ENCODE measurements around the gene GRK6. TPM values are rescaled to one million over a fixed set of nuclear protein-coding genes. Genes with fewer than 3 reads are reported as not detected.

GRK6 gene
- total and polyA plus RNA-seq, 2 experiments from 2014 or later, result 13.0 to 56.8 TPM

DNA sequence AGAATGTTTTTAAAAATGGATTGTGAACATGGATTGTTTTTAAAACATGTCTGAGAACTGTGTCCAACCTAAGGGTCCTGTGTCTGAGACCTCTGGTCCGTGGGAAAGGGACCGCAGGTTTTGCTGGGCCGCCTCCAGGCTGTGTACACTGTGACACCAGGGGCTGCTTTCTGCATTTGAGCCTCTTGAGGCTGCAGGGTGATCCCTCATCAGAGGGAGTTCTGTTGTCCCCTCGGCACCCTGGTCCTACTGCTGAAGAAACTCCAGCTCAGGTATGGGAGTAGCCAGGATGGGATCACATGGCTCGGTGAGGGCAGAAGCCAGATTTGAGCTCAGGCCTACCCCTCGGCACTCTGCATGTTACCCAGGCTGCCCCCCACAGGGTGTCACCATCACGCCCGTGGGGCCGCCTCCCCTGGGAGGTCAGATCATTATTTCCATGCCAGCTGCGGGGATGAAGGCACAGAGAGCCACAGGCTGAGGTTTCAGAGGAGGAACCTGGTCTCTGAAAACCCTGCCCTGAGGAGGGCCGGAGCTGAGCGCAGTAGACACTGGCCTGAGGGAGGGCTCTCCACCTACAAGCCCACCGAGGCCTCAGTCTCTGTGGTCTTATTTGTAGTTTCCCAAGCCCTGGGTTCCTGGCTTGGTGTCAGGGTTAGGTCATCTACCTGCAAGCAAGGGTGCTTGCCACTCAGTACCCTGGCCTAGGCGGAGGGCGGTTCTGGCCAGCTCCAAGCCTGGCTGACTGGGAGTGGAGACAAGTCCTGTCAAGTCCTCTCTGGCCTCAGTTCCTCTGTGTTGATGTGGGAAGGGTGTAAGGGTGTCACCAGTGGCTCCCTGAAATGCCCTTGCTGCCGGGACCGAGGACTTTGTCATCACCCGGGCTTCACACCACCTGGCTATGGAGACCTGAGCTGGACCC is 22.9 kb downstream of the GRK6 start:
- H3K27ac Mint-ChIP-seq, result no peak overlapping the region

DNA sequence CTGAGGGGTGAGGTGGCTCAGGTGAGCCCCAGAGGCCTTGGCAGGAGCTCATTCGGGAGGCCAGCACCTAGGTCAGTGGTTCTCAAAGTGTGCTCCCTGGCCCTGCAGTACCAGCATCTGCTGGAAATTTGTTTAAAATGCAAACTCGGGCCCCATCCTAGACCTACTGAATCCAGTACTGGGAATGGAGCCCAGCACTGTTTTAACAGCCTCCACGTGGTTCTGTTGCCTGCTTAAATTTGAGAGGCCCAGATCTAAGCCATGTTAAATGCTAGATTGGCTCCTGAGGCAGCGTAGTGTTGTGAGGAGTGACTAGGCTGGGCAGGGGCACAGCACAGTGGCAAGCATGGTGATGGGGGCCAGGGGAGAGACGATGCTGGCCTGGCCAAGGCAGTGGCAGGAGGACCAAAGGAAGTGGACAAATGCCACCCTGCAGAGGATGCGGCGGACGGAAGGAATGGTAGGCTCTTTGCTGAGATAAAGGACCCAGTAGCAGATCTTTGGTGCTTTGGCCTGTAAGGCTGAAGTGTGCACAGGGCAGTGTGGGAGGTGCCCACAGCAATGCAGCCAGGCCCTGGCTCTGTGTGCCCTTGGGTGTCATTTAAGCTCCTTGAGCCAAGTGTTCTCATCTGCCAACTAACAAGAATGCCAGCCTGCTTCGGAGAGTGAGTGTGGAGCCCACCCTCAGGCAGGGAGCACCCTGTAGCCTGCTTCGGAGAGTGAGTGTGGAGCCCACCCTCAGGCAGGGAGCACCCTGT is 24.4 kb downstream of the GRK6 start:
- Histone ChIP-seq H3K27me3 (ENCODE audit: insufficient read depth) (peaks cover 40% of the 10 kb centered on the region), H3K9me2 (ENCODE audit: insufficient read depth) (no peaks in the 10 kb centered on the region), H3F3A (replicated peaks; ENCODE audit: low read depth) (peaks cover 36% of the 10 kb centered on the region), H3K4me2 (no peak overlapping the region), H3K4me3 (no peak overlapping the region), H3K27ac (ENCODE audit: low read depth) (no peak overlapping the region), H3K4me1 (ENCODE audit: insufficient read depth) (peaks cover 18% of the 10 kb centered on the region), H3K36me3 (ENCODE audit: insufficient read depth) (no peaks in the 10 kb centered on the region), H2AFZ (no peak overlapping the region), H4K20me1 (replicated peaks; ENCODE audit: insufficient read depth) (peaks cover 12% of the 10 kb centered on the region; the same call in 1 of the 2 replicates), H3K79me2 (replicated peaks; ENCODE audit: insufficient read depth) (no peaks in the 10 kb centered on the region; the same call in 1 of the 2 replicates)
- Mint-ChIP-seq H3K36me3 (ENCODE audit: low read depth) (peaks cover 9% of the 10 kb centered on the region; the same call in 1 of the 3 replicates), H3K27ac (no peak overlapping the region), H3K27me3 (ENCODE audit: insufficient read depth, low read depth, poor library complexity) (peaks cover 43% of the 10 kb centered on the region), H3K4me3 (no peak overlapping the region), H3K4me1 (peaks cover 32% of the 10 kb centered on the region), H3K9me3 (peaks cover 3% of the 10 kb centered on the region; the same call in 1 of the 3 replicates)
- DNase-seq (ENCODE audit: low spot score), result no peak
- no peak for ATAC-seq
- TF ChIP-seq CTCF (conservative IDR thresholded peaks at IDR 0.05; ENCODE audit: low read depth in 2 of 2) (no peak), JUNB (IDR thresholded peaks at IDR 0.05; ENCODE audit: unreplicated experiment) (no peak)

More for the DNA sequence above, 22.9 kb downstream of the GRK6 start:
- H3K9me2 ChIP-seq (ENCODE audit: insufficient read depth), result no peaks in the 10 kb centered on the region
- H3K36me3 ChIP-seq (ENCODE audit: insufficient read depth), result no peaks in the 10 kb centered on the region
- H3K27me3 ChIP-seq (ENCODE audit: insufficient read depth), result peaks cover 54% of the 10 kb centered on the region
- no peak for DNase-seq (ENCODE audit: low spot score)
- TF ChIP-seq POLR2AphosphoS5 (IDR thresholded peaks at IDR 0.05; ENCODE audit: low read depth), result 0 out of 2 replicates have a peak, but pooled peaks have one; percentile 7
- no peak for TF ChIP-seq CTCF (conservative IDR thresholded peaks at IDR 0.05; ENCODE audit: low read depth in 2 of 2)
- H3K79me2 ChIP-seq (replicated peaks; ENCODE audit: insufficient read depth), result no peaks in the 10 kb centered on the region; the same call in 1 of the 2 replicates
- peaks cover 12% of the 10 kb centered on the region; the same call in 1 of the 2 replicates for H4K20me1 ChIP-seq (replicated peaks; ENCODE audit: insufficient read depth)
- peaks cover 3% of the 10 kb centered on the region; the same call in 1 of the 3 replicates for H3K9me3 Mint-ChIP-seq
- H3K36me3 Mint-ChIP-seq (ENCODE audit: low read depth), result peaks cover 12% of the 10 kb centered on the region; the same call in 1 of the 3 replicates
- H2AFZ ChIP-seq, result no peak overlapping the region
- H3K4me3 Mint-ChIP-seq, result no peak overlapping the region
- no peak for ATAC-seq
- no peak overlapping the region for H3K4me2 ChIP-seq
- peaks cover 31% of the 10 kb centered on the region for H3K4me1 ChIP-seq (ENCODE audit: insufficient read depth)
- peaks cover 39% of the 10 kb centered on the region for H3F3A ChIP-seq (replicated peaks; ENCODE audit: low read depth)
- H3K27me3 Mint-ChIP-seq (ENCODE audit: insufficient read depth, low read depth, poor library complexity), result peaks cover 49% of the 10 kb centered on the region
- H3K4me3 ChIP-seq, result no peak overlapping the region
- H3K4me1 Mint-ChIP-seq, result peaks cover 44% of the 10 kb centered on the region
- H3K27ac ChIP-seq (ENCODE audit: low read depth), result no peak overlapping the region

Data from GM23338 (cell line).